ENCODE data around the gene KPNB1.

DNA sequence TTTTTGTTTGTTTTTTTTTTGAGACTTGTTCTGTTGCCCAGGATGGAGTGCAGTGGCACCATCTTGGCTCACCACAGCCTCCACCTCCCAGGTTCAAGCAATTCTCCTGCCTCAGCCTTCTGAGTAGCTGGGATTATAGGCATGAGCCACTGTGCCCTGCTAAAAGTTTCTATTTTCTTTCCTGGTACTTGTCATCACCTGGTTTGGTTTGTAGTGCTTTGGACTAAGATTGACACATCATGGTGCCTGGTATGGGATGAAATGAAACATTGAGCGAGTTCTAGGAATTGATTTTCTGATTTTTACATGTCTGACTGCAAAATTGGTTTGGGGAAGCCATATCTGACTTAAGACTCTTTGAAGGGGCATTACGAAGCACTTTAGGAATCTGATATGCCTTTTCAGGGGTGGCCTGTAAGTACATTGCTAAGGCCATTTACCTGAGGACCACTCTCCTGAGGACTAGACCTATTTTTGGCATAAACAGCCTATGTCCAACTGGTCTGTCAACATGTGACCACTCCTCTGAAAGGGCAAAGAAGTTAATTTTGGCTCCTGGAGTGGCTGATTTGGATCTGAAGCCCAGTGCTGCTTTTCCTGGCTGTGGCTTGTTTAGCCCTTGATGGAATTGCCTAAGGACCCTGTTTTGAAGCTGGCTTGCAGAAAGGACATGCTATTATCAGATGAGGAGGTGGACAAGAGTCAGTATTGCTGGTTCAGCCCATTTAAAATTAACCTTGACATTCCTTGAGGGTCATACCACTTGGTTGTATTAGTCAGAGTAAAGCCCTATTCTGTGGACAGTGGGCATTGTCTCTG is 25.9 kb downstream of the KPNB1 start:
- TF ChIP-seq, protein P1, sequence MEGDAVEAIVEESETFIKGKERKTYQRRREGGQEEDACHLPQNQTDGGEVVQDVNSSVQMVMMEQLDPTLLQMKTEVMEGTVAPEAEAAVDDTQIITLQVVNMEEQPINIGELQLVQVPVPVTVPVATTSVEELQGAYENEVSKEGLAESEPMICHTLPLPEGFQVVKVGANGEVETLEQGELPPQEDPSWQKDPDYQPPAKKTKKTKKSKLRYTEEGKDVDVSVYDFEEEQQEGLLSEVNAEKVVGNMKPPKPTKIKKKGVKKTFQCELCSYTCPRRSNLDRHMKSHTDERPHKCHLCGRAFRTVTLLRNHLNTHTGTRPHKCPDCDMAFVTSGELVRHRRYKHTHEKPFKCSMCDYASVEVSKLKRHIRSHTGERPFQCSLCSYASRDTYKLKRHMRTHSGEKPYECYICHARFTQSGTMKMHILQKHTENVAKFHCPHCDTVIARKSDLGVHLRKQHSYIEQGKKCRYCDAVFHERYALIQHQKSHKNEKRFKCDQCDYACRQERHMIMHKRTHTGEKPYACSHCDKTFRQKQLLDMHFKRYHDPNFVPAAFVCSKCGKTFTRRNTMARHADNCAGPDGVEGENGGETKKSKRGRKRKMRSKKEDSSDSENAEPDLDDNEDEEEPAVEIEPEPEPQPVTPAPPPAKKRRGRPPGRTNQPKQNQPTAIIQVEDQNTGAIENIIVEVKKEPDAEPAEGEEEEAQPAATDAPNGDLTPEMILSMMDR (IDR thresholded peaks at IDR 0.05; ENCODE audit: poor library complexity, severe bottlenecking), result no peak
- no peak for TF ChIP-seq TAF1 (IDR thresholded peaks at IDR 0.05; ENCODE audit: low read depth)
- TF ChIP-seq, protein P2, sequence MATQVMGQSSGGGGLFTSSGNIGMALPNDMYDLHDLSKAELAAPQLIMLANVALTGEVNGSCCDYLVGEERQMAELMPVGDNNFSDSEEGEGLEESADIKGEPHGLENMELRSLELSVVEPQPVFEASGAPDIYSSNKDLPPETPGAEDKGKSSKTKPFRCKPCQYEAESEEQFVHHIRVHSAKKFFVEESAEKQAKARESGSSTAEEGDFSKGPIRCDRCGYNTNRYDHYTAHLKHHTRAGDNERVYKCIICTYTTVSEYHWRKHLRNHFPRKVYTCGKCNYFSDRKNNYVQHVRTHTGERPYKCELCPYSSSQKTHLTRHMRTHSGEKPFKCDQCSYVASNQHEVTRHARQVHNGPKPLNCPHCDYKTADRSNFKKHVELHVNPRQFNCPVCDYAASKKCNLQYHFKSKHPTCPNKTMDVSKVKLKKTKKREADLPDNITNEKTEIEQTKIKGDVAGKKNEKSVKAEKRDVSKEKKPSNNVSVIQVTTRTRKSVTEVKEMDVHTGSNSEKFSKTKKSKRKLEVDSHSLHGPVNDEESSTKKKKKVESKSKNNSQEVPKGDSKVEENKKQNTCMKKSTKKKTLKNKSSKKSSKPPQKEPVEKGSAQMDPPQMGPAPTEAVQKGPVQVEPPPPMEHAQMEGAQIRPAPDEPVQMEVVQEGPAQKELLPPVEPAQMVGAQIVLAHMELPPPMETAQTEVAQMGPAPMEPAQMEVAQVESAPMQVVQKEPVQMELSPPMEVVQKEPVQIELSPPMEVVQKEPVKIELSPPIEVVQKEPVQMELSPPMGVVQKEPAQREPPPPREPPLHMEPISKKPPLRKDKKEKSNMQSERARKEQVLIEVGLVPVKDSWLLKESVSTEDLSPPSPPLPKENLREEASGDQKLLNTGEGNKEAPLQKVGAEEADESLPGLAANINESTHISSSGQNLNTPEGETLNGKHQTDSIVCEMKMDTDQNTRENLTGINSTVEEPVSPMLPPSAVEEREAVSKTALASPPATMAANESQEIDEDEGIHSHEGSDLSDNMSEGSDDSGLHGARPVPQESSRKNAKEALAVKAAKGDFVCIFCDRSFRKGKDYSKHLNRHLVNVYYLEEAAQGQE (IDR thresholded peaks at IDR 0.05; ENCODE audit: borderline replicate concordance), result no peak
- no peak for TF ChIP-seq POLR2AphosphoS5 (IDR thresholded peaks at IDR 0.05)
- no peak for TF ChIP-seq MXI1 (conservative IDR thresholded peaks at IDR 0.05; ENCODE audit: poor library complexity, severe bottlenecking)
- TF ChIP-seq EP300 (conservative IDR thresholded peaks at IDR 0.05; ENCODE audit: poor library complexity, severe bottlenecking), result no peak
- no peak for TF ChIP-seq EZH2 (IDR thresholded peaks at IDR 0.05; ENCODE audit: borderline replicate concordance, insufficient read depth, low read length, poor library complexity, severe bottlenecking)
- no peak for TF ChIP-seq RAD21 (conservative IDR thresholded peaks at IDR 0.05)
